ENCODE measurements around the gene BCL2L15.

The BCL2L15 gene

GRCh38 chr1:113879739-113880038, 7.7 kb downstream of the BCL2L15 start:
- no peak for ATAC-seq
- TF ChIP-seq ZNF70 (CRISPR knock-in tag; IDR thresholded peaks at IDR 0.05) (no peak), ISL1 (CRISPR knock-in tag; IDR thresholded peaks at IDR 0.05) (no peak)

- no peak for ATAC-seq
- TF ChIP-seq ZC3H10 (CRISPR knock-in tag; IDR thresholded peaks at IDR 0.05) = no peak
- TF ChIP-seq PPARA (CRISPR knock-in tag; IDR thresholded peaks at IDR 0.05; ENCODE audit: borderline replicate concordance) = no peak
- TF ChIP-seq, protein P1, sequence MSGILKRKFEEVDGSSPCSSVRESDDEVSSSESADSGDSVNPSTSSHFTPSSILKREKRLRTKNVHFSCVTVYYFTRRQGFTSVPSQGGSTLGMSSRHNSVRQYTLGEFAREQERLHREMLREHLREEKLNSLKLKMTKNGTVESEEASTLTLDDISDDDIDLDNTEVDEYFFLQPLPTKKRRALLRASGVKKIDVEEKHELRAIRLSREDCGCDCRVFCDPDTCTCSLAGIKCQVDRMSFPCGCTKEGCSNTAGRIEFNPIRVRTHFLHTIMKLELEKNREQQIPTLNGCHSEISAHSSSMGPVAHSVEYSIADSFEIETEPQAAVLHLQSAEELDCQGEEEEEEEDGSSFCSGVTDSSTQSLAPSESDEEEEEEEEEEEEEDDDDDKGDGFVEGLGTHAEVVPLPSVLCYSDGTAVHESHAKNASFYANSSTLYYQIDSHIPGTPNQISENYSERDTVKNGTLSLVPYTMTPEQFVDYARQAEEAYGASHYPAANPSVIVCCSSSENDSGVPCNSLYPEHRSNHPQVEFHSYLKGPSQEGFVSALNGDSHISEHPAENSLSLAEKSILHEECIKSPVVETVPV (CRISPR knock-in tag; IDR thresholded peaks at IDR 0.05) = no peak
- TF ChIP-seq OSR1 (CRISPR knock-in tag; IDR thresholded peaks at IDR 0.05) = no peak
- no peak for TF ChIP-seq GLIS3 (CRISPR knock-in tag; IDR thresholded peaks at IDR 0.05)
- TF ChIP-seq POU6F1 (CRISPR knock-in tag; IDR thresholded peaks at IDR 0.05; ENCODE audit: borderline replicate concordance, low read depth) = no peak
- TF ChIP-seq ZNF8 (CRISPR knock-in tag; IDR thresholded peaks at IDR 0.05) = no peak
These were observed 11.2 kb downstream of the BCL2L15 start for GRCh38 chr1:113876176-113876575.

DNA sequence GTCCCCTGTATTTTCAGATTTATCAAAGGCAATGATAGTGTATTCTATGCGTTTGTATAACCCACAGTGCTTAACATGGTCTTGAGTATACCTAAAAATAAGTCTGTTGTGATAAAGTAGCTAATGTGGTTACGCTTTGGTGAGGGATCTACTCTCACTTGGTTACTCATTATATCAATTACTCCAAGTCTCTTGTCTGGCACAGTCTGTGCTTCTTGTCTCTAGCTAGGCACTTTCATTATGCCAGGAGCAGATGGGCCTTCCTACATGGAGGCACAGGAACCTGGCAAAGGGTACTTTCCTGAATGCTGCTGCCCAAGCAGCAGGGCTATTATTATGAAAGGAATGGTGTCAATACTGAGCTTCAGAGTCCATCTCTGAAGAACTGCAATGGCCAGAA, 11.7 kb downstream of the BCL2L15 start:
- TF ChIP-seq, protein P2, sequence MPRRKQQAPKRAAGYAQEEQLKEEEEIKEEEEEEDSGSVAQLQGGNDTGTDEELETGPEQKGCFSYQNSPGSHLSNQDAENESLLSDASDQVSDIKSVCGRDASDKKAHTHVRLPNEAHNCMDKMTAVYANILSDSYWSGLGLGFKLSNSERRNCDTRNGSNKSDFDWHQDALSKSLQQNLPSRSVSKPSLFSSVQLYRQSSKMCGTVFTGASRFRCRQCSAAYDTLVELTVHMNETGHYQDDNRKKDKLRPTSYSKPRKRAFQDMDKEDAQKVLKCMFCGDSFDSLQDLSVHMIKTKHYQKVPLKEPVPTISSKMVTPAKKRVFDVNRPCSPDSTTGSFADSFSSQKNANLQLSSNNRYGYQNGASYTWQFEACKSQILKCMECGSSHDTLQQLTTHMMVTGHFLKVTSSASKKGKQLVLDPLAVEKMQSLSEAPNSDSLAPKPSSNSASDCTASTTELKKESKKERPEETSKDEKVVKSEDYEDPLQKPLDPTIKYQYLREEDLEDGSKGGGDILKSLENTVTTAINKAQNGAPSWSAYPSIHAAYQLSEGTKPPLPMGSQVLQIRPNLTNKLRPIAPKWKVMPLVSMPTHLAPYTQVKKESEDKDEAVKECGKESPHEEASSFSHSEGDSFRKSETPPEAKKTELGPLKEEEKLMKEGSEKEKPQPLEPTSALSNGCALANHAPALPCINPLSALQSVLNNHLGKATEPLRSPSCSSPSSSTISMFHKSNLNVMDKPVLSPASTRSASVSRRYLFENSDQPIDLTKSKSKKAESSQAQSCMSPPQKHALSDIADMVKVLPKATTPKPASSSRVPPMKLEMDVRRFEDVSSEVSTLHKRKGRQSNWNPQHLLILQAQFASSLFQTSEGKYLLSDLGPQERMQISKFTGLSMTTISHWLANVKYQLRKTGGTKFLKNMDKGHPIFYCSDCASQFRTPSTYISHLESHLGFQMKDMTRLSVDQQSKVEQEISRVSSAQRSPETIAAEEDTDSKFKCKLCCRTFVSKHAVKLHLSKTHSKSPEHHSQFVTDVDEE (CRISPR knock-in tag; IDR thresholded peaks at IDR 0.05) = no peak
- no peak for TF ChIP-seq ZNF70 (CRISPR knock-in tag; IDR thresholded peaks at IDR 0.05)
- TF ChIP-seq CSDC2 (CRISPR knock-in tag; IDR thresholded peaks at IDR 0.05) = no peak
- TF ChIP-seq PPARA (CRISPR knock-in tag; IDR thresholded peaks at IDR 0.05; ENCODE audit: borderline replicate concordance) = no peak
- TF ChIP-seq ZNF8 (CRISPR knock-in tag; IDR thresholded peaks at IDR 0.05) = no peak
- no peak for TF ChIP-seq ZNF565 (CRISPR knock-in tag; conservative IDR thresholded peaks at IDR 0.05; ENCODE audit: low read depth)
- TF ChIP-seq RARB (CRISPR knock-in tag; IDR thresholded peaks at IDR 0.05) = no peak
- no peak for TF ChIP-seq PATZ1 (CRISPR knock-in tag; IDR thresholded peaks at IDR 0.05; ENCODE audit: borderline replicate concordance)
- no peak for TF ChIP-seq TCF4 (CRISPR knock-in tag; IDR thresholded peaks at IDR 0.05; ENCODE audit: borderline replicate concordance)
- ATAC-seq = no peak

DNA sequence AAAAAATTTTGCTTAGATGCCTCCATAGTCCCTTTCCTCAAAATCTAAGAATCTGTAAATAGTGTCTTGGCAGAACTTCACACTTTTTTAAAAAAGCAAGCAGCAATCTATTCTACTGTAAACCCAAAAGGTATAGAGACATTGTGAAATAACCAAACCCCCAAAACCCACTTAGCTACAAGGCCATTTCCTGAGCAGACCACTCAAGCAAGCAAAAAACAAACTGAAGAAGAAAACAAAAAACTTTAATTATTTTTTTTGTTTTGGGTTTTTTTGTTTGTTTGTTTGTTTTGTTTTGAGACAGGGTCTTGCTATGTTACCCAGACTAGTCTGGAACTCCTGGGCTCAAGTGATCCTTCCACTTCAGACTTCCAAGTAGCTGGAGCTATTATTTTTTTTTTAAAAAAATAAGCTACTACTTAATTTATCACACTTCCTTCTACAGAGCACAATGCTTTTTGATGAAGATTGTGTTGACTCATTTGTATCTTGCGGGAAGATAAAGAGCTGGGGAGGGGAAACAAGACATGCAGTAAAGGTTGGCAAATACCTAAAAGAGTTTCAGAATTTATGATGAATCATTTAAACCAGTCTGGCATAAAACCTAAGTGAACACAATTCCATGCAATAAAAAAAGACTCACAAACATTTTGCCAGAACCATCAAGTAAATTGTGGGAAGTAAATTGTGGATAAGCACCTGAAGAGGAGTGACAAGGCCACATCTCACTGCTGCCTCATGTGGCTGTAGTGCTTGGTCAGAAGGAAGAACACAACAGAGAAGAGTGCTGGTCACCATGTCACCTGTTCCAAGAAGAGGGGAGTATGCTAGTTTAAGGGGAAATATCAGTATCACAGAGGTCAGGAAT, 13.1 kb downstream of the BCL2L15 start:
- peak; percentile 51; the same call in 2 of the 3 replicates for ATAC-seq
- TF ChIP-seq TCF4 (CRISPR knock-in tag; IDR thresholded peaks at IDR 0.05; ENCODE audit: borderline replicate concordance) = no peak
- TF ChIP-seq TOX (CRISPR knock-in tag; IDR thresholded peaks at IDR 0.05; ENCODE audit: borderline replicate concordance) = no peak
- no peak for TF ChIP-seq ZC3H10 (CRISPR knock-in tag; IDR thresholded peaks at IDR 0.05)
- TF ChIP-seq POU6F1 (CRISPR knock-in tag; IDR thresholded peaks at IDR 0.05; ENCODE audit: borderline replicate concordance, low read depth) = no peak
- TF ChIP-seq BACH2 (CRISPR knock-in tag; IDR thresholded peaks at IDR 0.05; ENCODE audit: borderline replicate concordance) = no peak
- TF ChIP-seq GLIS3 (CRISPR knock-in tag; IDR thresholded peaks at IDR 0.05) = no peak
- no peak for TF ChIP-seq ZNF8 (CRISPR knock-in tag; IDR thresholded peaks at IDR 0.05)
- no peak for TF ChIP-seq PATZ1 (CRISPR knock-in tag; IDR thresholded peaks at IDR 0.05; ENCODE audit: borderline replicate concordance)
- no peak for TF ChIP-seq ZFP3 (CRISPR knock-in tag; IDR thresholded peaks at IDR 0.05)
- TF ChIP-seq, protein P1 (CRISPR knock-in tag; IDR thresholded peaks at IDR 0.05) = no peak

All from SK-N-SH treated with all-trans-retinoic acid at 6 μM for 48 hours (cell line).